Nephron (organoid): ENCODE results near the gene NR5A2.

Experiments
- H3K27ac Mint-ChIP-seq, 3 experiments: 2 replicates each; pipeline ENCODE4 v1.8.0; 2020; ENCODE audit warnings: mixed read lengths in 3 of 3, mild to moderate bottlenecking in 2 of 3, moderate library complexity in 1 of 3
- H3K27me3 Mint-ChIP-seq: 2 replicates; pipeline ENCODE4 v1.8.0; 2021; ENCODE audit warnings: low read depth, mild to moderate bottlenecking, moderate library complexity, mixed read lengths
- H3K36me3 Mint-ChIP-seq: 2 replicates; pipeline ENCODE4 v1.8.0; 2020; ENCODE audit warnings: low read depth, mixed read lengths
- H3K4me1 Mint-ChIP-seq: 2 replicates; pipeline ENCODE4 v1.8.0; 2020; ENCODE audit warnings: mixed read lengths
- H3K4me3 Mint-ChIP-seq, 3 experiments: 2 replicates each; pipeline ENCODE4 v1.8.0; 2020; ENCODE audit warnings: mild to moderate bottlenecking in 3 of 3, mixed read lengths in 3 of 3, moderate library complexity in 2 of 3
- H3K9me3 Mint-ChIP-seq: 2 replicates; pipeline ENCODE4 v1.8.0; 2020; ENCODE audit warnings: mixed read lengths
- TF ChIP-seq, protein P1 (sequence below), 3 experiments: fragments of 200-600 bp; sonication (generic); IDR thresholded peaks; one replicate each; pipeline ENCODE4 v1.5.0; 2021; ENCODE audit warnings: antibody characterized with exemption in 3 of 3; ENCODE audit not compliant: unreplicated experiment in 3 of 3

Gene NR5A2

DNA sequence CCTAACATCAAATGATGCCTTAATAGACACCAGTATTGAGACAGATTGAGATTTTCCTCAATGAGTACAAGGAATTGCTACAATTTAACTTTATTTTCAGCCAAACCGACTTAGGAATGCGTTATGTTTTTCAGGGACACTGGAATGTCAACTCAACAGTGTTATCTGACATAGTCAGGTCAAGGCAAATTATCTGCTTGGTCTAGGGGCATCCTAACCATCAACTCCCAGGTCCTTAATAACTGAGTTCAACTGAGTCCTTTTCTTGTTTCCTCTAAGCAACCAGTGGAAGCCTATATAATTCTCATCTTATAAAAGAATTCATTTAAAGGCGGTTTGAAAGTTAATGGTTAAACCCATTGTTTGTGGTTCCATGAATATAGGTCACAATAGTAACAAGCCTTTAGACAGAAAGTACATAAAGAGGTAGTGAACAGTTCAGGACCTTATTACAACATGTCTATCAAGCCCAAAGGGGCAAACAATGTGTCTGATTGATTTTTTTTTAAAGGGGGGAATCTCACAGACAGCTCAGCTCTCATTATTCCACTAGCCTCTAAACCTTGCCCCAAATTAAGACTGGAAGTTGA lies 32.3 kb upstream of the NR5A2 start:
- H3K9me3 Mint-ChIP-seq: no peaks in the 10 kb centered on the region
- H3K4me1 Mint-ChIP-seq: no peaks in the 10 kb centered on the region
- H3K27ac Mint-ChIP-seq: no peak overlapping the region
- no peak overlapping the region for H3K4me3 Mint-ChIP-seq
- H3K36me3 Mint-ChIP-seq: no peaks in the 10 kb centered on the region
- H3K27me3 Mint-ChIP-seq: no peaks in the 10 kb centered on the region
- TF ChIP-seq, protein P1, sequence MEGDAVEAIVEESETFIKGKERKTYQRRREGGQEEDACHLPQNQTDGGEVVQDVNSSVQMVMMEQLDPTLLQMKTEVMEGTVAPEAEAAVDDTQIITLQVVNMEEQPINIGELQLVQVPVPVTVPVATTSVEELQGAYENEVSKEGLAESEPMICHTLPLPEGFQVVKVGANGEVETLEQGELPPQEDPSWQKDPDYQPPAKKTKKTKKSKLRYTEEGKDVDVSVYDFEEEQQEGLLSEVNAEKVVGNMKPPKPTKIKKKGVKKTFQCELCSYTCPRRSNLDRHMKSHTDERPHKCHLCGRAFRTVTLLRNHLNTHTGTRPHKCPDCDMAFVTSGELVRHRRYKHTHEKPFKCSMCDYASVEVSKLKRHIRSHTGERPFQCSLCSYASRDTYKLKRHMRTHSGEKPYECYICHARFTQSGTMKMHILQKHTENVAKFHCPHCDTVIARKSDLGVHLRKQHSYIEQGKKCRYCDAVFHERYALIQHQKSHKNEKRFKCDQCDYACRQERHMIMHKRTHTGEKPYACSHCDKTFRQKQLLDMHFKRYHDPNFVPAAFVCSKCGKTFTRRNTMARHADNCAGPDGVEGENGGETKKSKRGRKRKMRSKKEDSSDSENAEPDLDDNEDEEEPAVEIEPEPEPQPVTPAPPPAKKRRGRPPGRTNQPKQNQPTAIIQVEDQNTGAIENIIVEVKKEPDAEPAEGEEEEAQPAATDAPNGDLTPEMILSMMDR (IDR thresholded peaks at IDR 0.05; ENCODE audit: unreplicated experiment in 3 of 3): no peak

- Mint-ChIP-seq H3K27me3 (peaks cover 3% of the 10 kb centered on the region), H3K4me3 (no peak overlapping the region)
Measured at GRCh38 chr1:200005165-200005564, 22.3 kb upstream of the NR5A2 start.

DNA sequence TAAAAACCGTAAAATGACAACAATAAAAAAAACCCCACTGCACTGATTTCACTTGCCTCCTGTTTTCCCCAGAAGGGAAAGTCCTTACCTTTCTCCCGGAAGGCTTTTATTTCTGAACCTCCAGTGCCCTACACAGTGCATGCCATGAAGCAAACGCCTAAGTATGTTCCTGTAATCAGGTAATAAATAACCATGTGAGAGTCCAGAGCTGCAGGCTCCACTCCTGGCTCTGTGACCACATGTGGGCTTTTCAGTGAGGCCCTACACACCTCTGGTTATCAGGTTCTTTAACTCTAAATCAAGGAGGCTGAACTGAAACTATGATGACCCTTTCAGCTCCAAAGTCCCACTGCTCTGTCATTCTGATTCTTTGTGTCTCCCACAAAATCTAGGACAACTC lies 20.8 kb upstream of the NR5A2 start:
- H3K27ac Mint-ChIP-seq: no peak overlapping the region
- H3K27me3 Mint-ChIP-seq: peaks cover 3% of the 10 kb centered on the region
- peaks cover 2% of the 10 kb centered on the region for H3K9me3 Mint-ChIP-seq
- no peaks in the 10 kb centered on the region for H3K36me3 Mint-ChIP-seq
- no peak overlapping the region for H3K4me3 Mint-ChIP-seq
- no peaks in the 10 kb centered on the region for H3K4me1 Mint-ChIP-seq
- TF ChIP-seq, protein P1 (IDR thresholded peaks at IDR 0.05; ENCODE audit: unreplicated experiment in 3 of 3): no peak

More at GRCh38 chr1:200005165-200005564, 22.3 kb upstream of the NR5A2 start:
- Mint-ChIP-seq H3K4me1 (no peaks in the 10 kb centered on the region), H3K9me3 (peaks cover 2% of the 10 kb centered on the region), H3K27ac (no peak overlapping the region), H3K36me3 (no peaks in the 10 kb centered on the region)
- TF ChIP-seq, protein P1 (IDR thresholded peaks at IDR 0.05; ENCODE audit: unreplicated experiment in 3 of 3): no peak

GRCh38 chr1:200015811-200016210 lies 11.7 kb upstream of the NR5A2 start:
- TF ChIP-seq, protein P1 (IDR thresholded peaks at IDR 0.05; ENCODE audit: unreplicated experiment in 3 of 3): no peak
- H3K4me1 Mint-ChIP-seq: no peaks in the 10 kb centered on the region

GRCh38 chr1:200021577-200022238 lies 5.8 kb upstream of the NR5A2 start:
- peaks cover 54% of the 10 kb centered on the region for H3K27me3 Mint-ChIP-seq
- H3K4me1 Mint-ChIP-seq: no peaks in the 10 kb centered on the region
- H3K9me3 Mint-ChIP-seq: no peaks in the 10 kb centered on the region
- no peak overlapping the region for H3K27ac Mint-ChIP-seq
- TF ChIP-seq, protein P1 (IDR thresholded peaks at IDR 0.05; ENCODE audit: unreplicated experiment in 3 of 3): no peak
- no peaks in the 10 kb centered on the region for H3K36me3 Mint-ChIP-seq
- H3K4me3 Mint-ChIP-seq: no peak overlapping the region

More at GRCh38 chr1:200015811-200016210, 11.7 kb upstream of the NR5A2 start:
- Mint-ChIP-seq H3K36me3 (no peaks in the 10 kb centered on the region), H3K9me3 (no peaks in the 10 kb centered on the region), H3K4me3 (no peak overlapping the region), H3K27me3 (peaks cover 19% of the 10 kb centered on the region), H3K27ac (no peak overlapping the region)
